CD8-positive, alpha-beta memory T cell (primary cell): ENCODE data around the gene DTD1. TPM values are rescaled to one million over a fixed set of nuclear protein-coding genes. Genes with fewer than 3 reads are reported as not detected.
"Not testable (repeated sequence)": the region's sequence is repeated elsewhere in the genome, so short reads cannot be mapped to it uniquely, and the experiment has no call there.

ENCODE experiments used
- CTCF ChIA-PET: fragments of 350-600 bp; sonication (Branson Sonifier 250); formaldehyde crosslinking; loops from one replicate; lab custom pipeline; 2021; ENCODE audit warnings: antibody characterized with exemption; lab: Charles Lee
- POLR2A ChIA-PET: fragments of 350-600 bp; sonication (Branson Sonifier 250); formaldehyde crosslinking; loops from one replicate; lab custom pipeline; 2021; ENCODE audit warnings: antibody characterized with exemption; lab: Charles Lee
- DNase-seq, 5 donors: peaks; one replicate each; pipeline versions ENCODE4 v3.0.0 to v3.0.0-alpha.2; 2020 to 2022; ENCODE audit warnings: mixed read lengths in 1 of 5
- H3K27ac ChIP-seq: one replicate; pipeline ENCODE4 v1.7.0; 2013; ENCODE audit warnings: low read depth, mild to moderate bottlenecking, low read length, moderate library complexity
- H3K27me3 ChIP-seq: 2 replicates; pipeline ENCODE4 v1.7.0; 2013; ENCODE audit warnings: low read length, mild to moderate bottlenecking; ENCODE audit not compliant: insufficient read depth, poor library complexity, severe bottlenecking
- H3K36me3 ChIP-seq: 2 replicates; pipeline ENCODE4 v1.7.0; 2013; ENCODE audit warnings: mild to moderate bottlenecking, low read length, moderate library complexity; ENCODE audit not compliant: insufficient read depth
- H3K4me1 ChIP-seq: 2 replicates; pipeline ENCODE4 v1.7.0; 2013; ENCODE audit warnings: mild to moderate bottlenecking, low read length, moderate library complexity; ENCODE audit not compliant: insufficient read depth
- H3K4me3 ChIP-seq: 2 replicates; pipeline ENCODE4 v1.7.0; 2013; ENCODE audit warnings: mild to moderate bottlenecking, low read length
- H3K9me3 ChIP-seq: 2 replicates; pipeline ENCODE4 v1.7.0; 2013; ENCODE audit warnings: mild to moderate bottlenecking, low read length
- H3K27ac Mint-ChIP-seq, 8 donors: one replicate each; pipeline ENCODE4 v1.8.0; 2020 to 2021; ENCODE audit warnings: mixed read lengths in 8 of 8, mild to moderate bottlenecking in 6 of 8, inconsistent platforms in 3 of 8, moderate library complexity in 3 of 8
- H3K27me3 Mint-ChIP-seq, 2 donors: one replicate each; pipeline ENCODE4 v1.8.0; 2020 to 2021; ENCODE audit warnings: mixed read lengths in 2 of 2, mild to moderate bottlenecking in 1 of 2, moderate library complexity in 1 of 2
- H3K36me3 Mint-ChIP-seq, 3 donors: one replicate each; pipeline ENCODE4 v1.8.0; 2020 to 2021; ENCODE audit warnings: mixed read lengths in 3 of 3, inconsistent platforms in 1 of 3, mild to moderate bottlenecking in 1 of 3
- H3K4me1 Mint-ChIP-seq, 3 donors: one replicate each; pipeline ENCODE4 v1.8.0; 2020 to 2021; ENCODE audit warnings: mixed read lengths in 3 of 3, inconsistent platforms in 1 of 3, mild to moderate bottlenecking in 1 of 3
- H3K4me3 Mint-ChIP-seq, 7 donors: one replicate each; pipeline ENCODE4 v1.8.0; 2020 to 2021; ENCODE audit warnings: mixed read lengths in 7 of 7, mild to moderate bottlenecking in 6 of 7, moderate library complexity in 4 of 7, inconsistent platforms in 2 of 7
- H3K9me3 Mint-ChIP-seq, 5 donors: one replicate each; pipeline ENCODE4 v1.8.0; 2020 to 2022; ENCODE audit warnings: mixed read lengths in 5 of 5, mild to moderate bottlenecking in 3 of 5, moderate library complexity in 2 of 5, inconsistent platforms in 1 of 5
- polyA plus RNA-seq: library from polyadenylated mRNA; unstranded; fragments of 300-500 nt; fragmentation: Illumina TruSeq; gene quantifications from one replicate; pipeline ENCODE4 v1.2.3, GENCODE V29; 2021
- total RNA-seq, 2 experiments: library from RNA; stranded (reverse); gene quantifications; one replicate each; pipeline ENCODE4 v1.2.3, GENCODE V29; 2021

The DTD1 gene
- total and polyA plus RNA-seq, 3 experiments from 2014 or later = 59.6 to 60.8 (median 60.2) TPM

DNA sequence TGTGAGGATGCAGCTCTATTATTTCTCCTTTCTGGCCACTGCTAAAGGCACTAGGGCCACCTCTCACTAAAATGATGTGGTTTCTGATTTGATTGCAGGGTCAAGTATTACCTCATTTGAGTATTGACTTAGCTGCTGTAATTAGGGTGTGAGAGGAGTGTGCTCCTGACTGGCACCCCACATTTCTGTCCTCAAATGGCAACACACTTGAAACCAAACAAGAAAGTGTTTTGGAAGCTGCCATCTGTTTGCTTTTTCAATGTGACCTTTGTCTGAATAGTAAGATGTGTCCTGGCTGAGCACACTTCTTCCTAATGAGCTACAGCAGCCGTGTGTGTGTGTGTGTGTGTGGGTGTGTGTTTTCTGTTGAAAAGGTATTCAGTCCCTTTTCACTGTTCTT lies 162.9 kb downstream of the DTD1 start:
- Histone ChIP-seq H3K27me3 (no peaks in the 10 kb centered on the region), H3K27ac (no peak overlapping the region), H3K4me3 (no peak overlapping the region), H3K9me3 (no peaks in the 10 kb centered on the region), H3K36me3 (no peaks in the 10 kb centered on the region), H3K4me1 (no peaks in the 10 kb centered on the region)
- Mint-ChIP-seq H3K27me3 (no peaks in the 10 kb centered on the region), H3K36me3 (peaks cover 8 to 18% (median 13%) of the 10 kb centered on the region in 3 donors), H3K9me3 (peaks cover 0 to 2% (median 0%) of the 10 kb centered on the region in 5 donors), H3K4me3 (no peak overlapping the region), H3K27ac (peak overlapping the region in 5 of 8 donors; percentile 31 to 67 (median 42)), H3K4me1 (peaks cover 20 to 26% (median 21%) of the 10 kb centered on the region in 3 donors)
- ChIA-PET POLR2A (no interaction called here), CTCF (no interaction called here)
- DNase-seq = no peak

- H3K4me3 ChIP-seq = no peak overlapping the region
- no peaks in the 10 kb centered on the region for H3K9me3 ChIP-seq
- H3K4me1 ChIP-seq = no peaks in the 10 kb centered on the region
- no peak overlapping the region for H3K27ac ChIP-seq
- Mint-ChIP-seq H3K27me3 (no peaks in the 10 kb centered on the region), H3K27ac (peak overlapping the region in 4 of 8 donors; percentile 7 to 53 (median 17)), H3K9me3 (peaks cover 0 to 3% (median 2%) of the 10 kb centered on the region in 5 donors), H3K4me3 (peak overlapping the region in 1 of 7 donors; percentile 10), H3K4me1 (peaks cover 22 to 34% (median 31%) of the 10 kb centered on the region in 3 donors), H3K36me3 (peaks cover 0 to 14% (median 6%) of the 10 kb centered on the region in 3 donors)
- H3K36me3 ChIP-seq = no peaks in the 10 kb centered on the region
- H3K27me3 ChIP-seq = no peaks in the 10 kb centered on the region
- peak in 1 of 5 donors; percentile 27 for DNase-seq
- ChIA-PET POLR2A (no interaction called here), CTCF (interaction anchor here (1.0 kb wide), 1 partner anchor 122 kb away, joined by 3 read pairs; no protein-coding TSS in a partner anchor)
Observed at GRCh38 chr20:18754030-18754652, 166.3 kb downstream of the DTD1 start.

GRCh38 chr20:18754653-18755045 lies 166.8 kb downstream of the DTD1 start:
- no peaks in the 10 kb centered on the region for H3K36me3 ChIP-seq
- Mint-ChIP-seq H3K4me1 (peaks cover 22 to 32% (median 31%) of the 10 kb centered on the region in 3 donors), H3K36me3 (peaks cover 0 to 14% (median 6%) of the 10 kb centered on the region in 3 donors), H3K4me3 (no peak overlapping the region), H3K27ac (peak overlapping the region in 3 of 8 donors; percentile 7 to 53 (median 11)), H3K9me3 (peaks cover 0 to 3% (median 2%) of the 10 kb centered on the region in 5 donors), H3K27me3 (no peaks in the 10 kb centered on the region)
- no peak for DNase-seq
- no peak overlapping the region for H3K27ac ChIP-seq
- H3K4me3 ChIP-seq = no peak overlapping the region
- no peaks in the 10 kb centered on the region for H3K4me1 ChIP-seq
- ChIA-PET CTCF (interaction anchor here (1.0 kb wide), 1 partner anchor 123 kb away, joined by 3 read pairs; no protein-coding TSS in a partner anchor), POLR2A (no interaction called here)
- H3K9me3 ChIP-seq = no peaks in the 10 kb centered on the region
- no peaks in the 10 kb centered on the region for H3K27me3 ChIP-seq

DNA sequence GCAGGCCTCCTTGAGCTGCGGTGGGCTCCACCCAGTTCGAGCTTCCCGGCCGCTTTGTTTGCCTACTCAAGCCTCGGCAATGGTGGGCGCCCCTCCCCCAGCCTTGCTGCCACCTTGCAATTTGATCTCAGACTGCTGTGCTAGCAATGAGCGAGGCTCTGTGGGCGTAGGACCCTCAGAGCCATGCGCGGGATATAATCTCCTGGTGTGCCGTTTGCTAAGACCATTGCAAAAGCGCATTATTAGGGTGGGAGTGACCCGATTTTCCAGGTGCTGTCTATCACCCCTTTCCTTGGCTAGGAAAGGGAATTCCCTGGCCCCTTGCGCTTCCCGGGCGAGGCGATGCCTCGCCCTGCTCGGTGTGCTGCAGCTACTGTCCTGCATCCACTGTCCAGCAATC lies 173.0 kb downstream of the DTD1 start:
- H3K27me3 ChIP-seq, DNase-seq, H3K27me3 Mint-ChIP-seq, H3K4me3 ChIP-seq, H3K4me3 Mint-ChIP-seq, CTCF ChIA-PET, H3K9me3 ChIP-seq, H3K4me1 ChIP-seq, H3K9me3 Mint-ChIP-seq, H3K27ac ChIP-seq, H3K36me3 ChIP-seq, H3K27ac Mint-ChIP-seq, POLR2A ChIA-PET: not testable (repeated sequence)
- peaks cover 9 to 15% (median 13%) of the 10 kb centered on the region in 3 donors for H3K4me1 Mint-ChIP-seq
- peaks cover 11 to 25% (median 25%) of the 10 kb centered on the region in 3 donors for H3K36me3 Mint-ChIP-seq

- POLR2A ChIA-PET = no interaction called here
- H3K27me3 ChIP-seq = no peaks in the 10 kb centered on the region
- no peaks in the 10 kb centered on the region for H3K9me3 ChIP-seq
- Mint-ChIP-seq H3K4me3 (no peak overlapping the region), H3K27me3 (peaks cover 0 to 3% of the 10 kb centered on the region in 2 donors), H3K36me3 (peaks cover 10 to 19% (median 14%) of the 10 kb centered on the region in 3 donors), H3K27ac (no peak overlapping the region), H3K9me3 (no peaks in the 10 kb centered on the region), H3K4me1 (no peaks in the 10 kb centered on the region)
- CTCF ChIA-PET = no interaction called here
- no peaks in the 10 kb centered on the region for H3K36me3 ChIP-seq
- H3K4me1 ChIP-seq = no peaks in the 10 kb centered on the region
- no peak for DNase-seq
- no peak overlapping the region for H3K4me3 ChIP-seq
- no peak overlapping the region for H3K27ac ChIP-seq
Observed at GRCh38 chr20:18767676-18768075, 179.8 kb downstream of the DTD1 start.

DNA sequence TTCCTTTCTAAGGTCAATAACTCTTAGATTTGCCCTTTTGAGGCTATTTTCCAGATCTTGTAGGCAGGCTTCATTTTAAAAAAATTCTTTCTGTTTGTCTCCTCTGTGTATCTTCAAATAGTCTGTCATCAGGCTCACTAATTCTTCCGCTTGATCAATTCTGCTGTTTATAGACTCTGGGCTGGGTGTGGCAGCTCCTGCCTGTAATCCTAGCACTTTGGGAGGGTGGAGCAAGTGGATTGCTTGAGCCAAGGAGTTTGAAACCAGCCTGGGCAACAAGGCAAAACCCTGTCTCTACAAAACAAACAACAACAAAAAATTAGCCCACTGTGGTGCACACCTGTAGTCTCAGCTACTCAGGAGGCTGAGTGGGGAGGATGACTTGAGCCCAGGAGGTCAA lies 185.7 kb downstream of the DTD1 start:
- H3K9me3 ChIP-seq = no peaks in the 10 kb centered on the region
- Mint-ChIP-seq H3K4me1 (no peaks in the 10 kb centered on the region), H3K27me3 (peaks cover 9 to 19% of the 10 kb centered on the region in 2 donors), H3K36me3 (no peaks in the 10 kb centered on the region), H3K4me3 (no peak overlapping the region), H3K27ac (no peak overlapping the region), H3K9me3 (no peaks in the 10 kb centered on the region)
- DNase-seq = no peak
- no peaks in the 10 kb centered on the region for H3K27me3 ChIP-seq
- no peaks in the 10 kb centered on the region for H3K36me3 ChIP-seq
- POLR2A ChIA-PET = no interaction called here
- CTCF ChIA-PET = no interaction called here
- no peak overlapping the region for H3K4me3 ChIP-seq
- no peak overlapping the region for H3K27ac ChIP-seq
- no peaks in the 10 kb centered on the region for H3K4me1 ChIP-seq

DNA sequence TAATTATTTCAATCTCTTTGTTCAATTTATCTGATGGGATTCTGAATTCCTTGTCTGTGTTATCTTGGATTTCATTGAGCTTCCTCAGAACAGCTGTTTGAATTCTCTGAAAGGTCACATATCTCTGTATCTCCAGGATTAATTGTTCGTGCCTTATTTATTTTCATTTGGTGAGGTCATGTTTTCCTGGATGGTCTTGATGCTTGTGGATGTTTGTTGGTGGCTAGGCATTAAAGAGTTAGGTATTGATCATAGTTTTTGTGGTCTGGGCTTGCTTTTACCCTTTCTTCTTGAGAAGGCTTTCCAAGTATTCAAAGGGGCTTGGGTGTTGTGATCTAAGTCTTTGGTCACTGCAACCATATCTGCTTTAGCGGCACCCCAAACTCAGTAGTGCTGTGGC lies 186.4 kb downstream of the DTD1 start:
- Histone ChIP-seq H3K4me3 (no peak overlapping the region), H3K36me3 (no peaks in the 10 kb centered on the region), H3K27ac (no peak overlapping the region), H3K27me3 (no peaks in the 10 kb centered on the region), H3K4me1 (no peaks in the 10 kb centered on the region), H3K9me3 (no peaks in the 10 kb centered on the region)
- H3K4me3 Mint-ChIP-seq = no peak overlapping the region
- no peaks in the 10 kb centered on the region for H3K36me3 Mint-ChIP-seq
- peaks cover 9 to 19% of the 10 kb centered on the region in 2 donors for H3K27me3 Mint-ChIP-seq
- H3K9me3 Mint-ChIP-seq = no peaks in the 10 kb centered on the region
- no peaks in the 10 kb centered on the region for H3K4me1 Mint-ChIP-seq
- DNase-seq = no peak
- ChIA-PET CTCF (no interaction called here), POLR2A (no interaction called here)
- no peak overlapping the region for H3K27ac Mint-ChIP-seq

- no peak overlapping the region for H3K27ac Mint-ChIP-seq
- no peaks in the 10 kb centered on the region for H3K9me3 Mint-ChIP-seq
- no peak overlapping the region for H3K4me3 ChIP-seq
- H3K27me3 Mint-ChIP-seq = peaks cover 10 to 19% of the 10 kb centered on the region in 2 donors
- no peaks in the 10 kb centered on the region for H3K4me1 Mint-ChIP-seq
- H3K27ac ChIP-seq = no peak overlapping the region
- ChIA-PET CTCF (interaction anchor here (1.0 kb wide), 1 partner anchor 18 kb away, joined by 4 read pairs; no protein-coding TSS in a partner anchor), POLR2A (no interaction called here)
- no peaks in the 10 kb centered on the region for H3K36me3 ChIP-seq
- H3K4me3 Mint-ChIP-seq = no peak overlapping the region
- H3K27me3 ChIP-seq = no peaks in the 10 kb centered on the region
- no peaks in the 10 kb centered on the region for H3K9me3 ChIP-seq
- no peaks in the 10 kb centered on the region for H3K4me1 ChIP-seq
- no peaks in the 10 kb centered on the region for H3K36me3 Mint-ChIP-seq
- DNase-seq = no peak
Observed at GRCh38 chr20:18775633-18776032, 187.8 kb downstream of the DTD1 start.
